Measurements from ENCODE around the gene ARVCF. TPM values are rescaled to one million over a fixed set of nuclear protein-coding genes. Genes with fewer than 3 reads are reported as not detected.

Gene ARVCF
- polyA plus RNA-seq, 1 experiment = 5.6 TPM

- DNase-seq (ENCODE audit: low read depth, low spot score) = no peak
- CTCF ChIA-PET = interaction anchor here (1.1 kb wide), 1 partner anchor 18 kb away, joined by 3 read pairs; no protein-coding TSS in a partner anchor
- POLR2A ChIA-PET = no interaction called here
- TF ChIP-seq CTCF (IDR thresholded peaks at IDR 0.05; ENCODE audit: low read depth, low read length) = no peak
- Histone ChIP-seq H3K9me3 (ENCODE audit: control insufficient read depth, insufficient read depth, low read length) (peaks cover 9% of the 10 kb centered on the region; the same call in 1 of the 2 replicates), H3K4me3 (ENCODE audit: low read depth, low read length) (no peak overlapping the region), H3K27me3 (ENCODE audit: control insufficient read depth, insufficient read depth, low read length) (no peaks in the 10 kb centered on the region), H3K27ac (ENCODE audit: low read depth, low read length) (no peak overlapping the region)
Measured at GRCh38 chr22:20031732-20032406, 15.2 kb upstream of the ARVCF start.

- Histone ChIP-seq H3K27ac (ENCODE audit: low read depth, low read length) (no peak overlapping the region), H3K9me3 (ENCODE audit: control insufficient read depth, insufficient read depth, low read length) (peaks cover 9% of the 10 kb centered on the region; the same call in 1 of the 2 replicates), H3K4me3 (ENCODE audit: low read depth, low read length) (no peak overlapping the region), H3K27me3 (ENCODE audit: control insufficient read depth, insufficient read depth, low read length) (no peaks in the 10 kb centered on the region)
- DNase-seq (ENCODE audit: low read depth, low spot score) = no peak
- ChIA-PET POLR2A (no interaction called here), CTCF (no interaction called here)
- TF ChIP-seq CTCF (IDR thresholded peaks at IDR 0.05; ENCODE audit: low read depth, low read length) = no peak
Measured at GRCh38 chr22:20029550-20030225, 13.1 kb upstream of the ARVCF start.

- H3K27me3 ChIP-seq (ENCODE audit: control insufficient read depth, insufficient read depth, low read length) = no peaks in the 10 kb centered on the region
- no peak overlapping the region for H3K4me3 ChIP-seq (ENCODE audit: low read depth, low read length)
- peaks cover 9% of the 10 kb centered on the region; the same call in 1 of the 2 replicates for H3K9me3 ChIP-seq (ENCODE audit: control insufficient read depth, insufficient read depth, low read length)
- POLR2A ChIA-PET = no interaction called here
- no peak overlapping the region for H3K27ac ChIP-seq (ENCODE audit: low read depth, low read length)
- no peak for DNase-seq (ENCODE audit: low read depth, low spot score)
- no peak for TF ChIP-seq CTCF (IDR thresholded peaks at IDR 0.05; ENCODE audit: low read depth, low read length)
- CTCF ChIA-PET = no interaction called here
Measured at GRCh38 chr22:20028855-20029549, 12.4 kb upstream of the ARVCF start.

- Histone ChIP-seq H3K27ac (ENCODE audit: low read depth, low read length) (no peak overlapping the region), H3K4me3 (ENCODE audit: low read depth, low read length) (no peak overlapping the region), H3K27me3 (ENCODE audit: control insufficient read depth, insufficient read depth, low read length) (no peaks in the 10 kb centered on the region), H3K9me3 (ENCODE audit: control insufficient read depth, insufficient read depth, low read length) (peaks cover 5% of the 10 kb centered on the region; the same call in 1 of the 2 replicates)
- DNase-seq (ENCODE audit: low read depth, low spot score) = no peak
- CTCF ChIA-PET = no interaction called here
- peak; percentile 42 for TF ChIP-seq CTCF (IDR thresholded peaks at IDR 0.05; ENCODE audit: low read depth, low read length)
- POLR2A ChIA-PET = no interaction called here
Measured at GRCh38 chr22:20027966-20028854, 11.6 kb upstream of the ARVCF start.

All from AG04450 (cell line).